IMR-90 (cell line): ENCODE data around the gene NUDT15. TPM values are rescaled to one million over a fixed set of nuclear protein-coding genes. Genes with fewer than 3 reads are reported as not detected.

Experiments used
- ATAC-seq: fragments of 200-7000 bp; cut with Tn5 transposase; 2 replicates; pipeline ENCODE4 v1.9.1; 2020; ENCODE audit warnings: low read depth, mild to moderate bottlenecking, moderate library complexity
- BruUV-seq: library from RNA; stranded (reverse); fragments of 400-500 nt; replicated peaks from 2 replicates; lab custom pipeline; 2021; lab: Mats Ljungman, UMichigan
- CTCF ChIA-PET: fragments of 300-600 bp; formaldehyde crosslinking; extraction: SDS; loops from one replicate; lab custom pipeline; 2021; ENCODE audit warnings: antibody characterized with exemption; lab: Yijun Ruan, JAX
- POLR2A ChIA-PET: fragments of 300-600 bp; sonication (Branson Sonifier 250); formaldehyde crosslinking; loops from one replicate; lab custom pipeline; 2022; ENCODE audit warnings: antibody characterized with exemption; ENCODE audit not compliant: unreplicated experiment; lab: Charles Lee
- DNase-seq: peaks from one replicate; pipeline ENCODE4 v3.0.0; 2013
- H2AFZ ChIP-seq: replicated peaks from 2 replicates; pipeline ENCODE3; 2013; ENCODE audit warnings: low read length, mild to moderate bottlenecking; ENCODE audit not compliant: poor library complexity
- H2AK5ac ChIP-seq: 2 replicates; pipeline ENCODE4 v1.6.1; 2013; ENCODE audit warnings: low read depth, low read length, inconsistent platforms
- H2AK9ac ChIP-seq: replicated peaks from 2 replicates; pipeline ENCODE3; 2013; ENCODE audit warnings: mild to moderate bottlenecking, low read depth, low read length, moderate library complexity; ENCODE audit not compliant: poor library complexity
- H2BK120ac ChIP-seq: 2 replicates; pipeline ENCODE4 v1.6.1; 2013; ENCODE audit warnings: low read depth, low read length, inconsistent platforms
- H2BK15ac ChIP-seq: 3 replicates; pipeline ENCODE4 v1.6.1; 2013; ENCODE audit warnings: low read depth, low read length, inconsistent platforms
- H2BK20ac ChIP-seq: 2 replicates; pipeline ENCODE4 v1.6.1; 2013; ENCODE audit warnings: low read depth, mild to moderate bottlenecking, inconsistent platforms, low read length, moderate library complexity
- H2BK5ac ChIP-seq: 2 replicates; pipeline ENCODE4 v1.6.1; 2013; ENCODE audit warnings: mild to moderate bottlenecking, low read depth, low read length, inconsistent platforms; ENCODE audit not compliant: poor library complexity, severe bottlenecking
- H3K14ac ChIP-seq: replicated peaks from 2 replicates; pipeline ENCODE4 v1.6.1; 2013; ENCODE audit warnings: low read depth, low read length, inconsistent platforms
- H3K18ac ChIP-seq: 2 replicates; pipeline ENCODE4 v1.6.1; 2013; ENCODE audit warnings: low read depth, low read length, control low read depth
- H3K23ac ChIP-seq: 2 replicates; pipeline ENCODE4 v1.6.1; 2013; ENCODE audit warnings: low read depth, low read length, inconsistent platforms
- H3K27ac ChIP-seq: 2 replicates; pipeline ENCODE4 v1.5.1; 2013; ENCODE audit warnings: mild to moderate bottlenecking, control low read depth, low read length; ENCODE audit not compliant: insufficient read depth
- H3K27me3 ChIP-seq: 2 replicates; pipeline ENCODE4 v1.6.1; 2013; ENCODE audit warnings: low read length; ENCODE audit not compliant: control insufficient read depth, insufficient read depth
- H3K36me3 ChIP-seq: 2 replicates; pipeline ENCODE4 v1.6.1; 2013; ENCODE audit warnings: low read length, mixed read lengths; ENCODE audit not compliant: control insufficient read depth, insufficient read depth
- H3K4ac ChIP-seq: 2 replicates; pipeline ENCODE4 v1.6.1; 2013; ENCODE audit warnings: low read depth, low read length, inconsistent platforms
- H3K4me1 ChIP-seq: 2 replicates; pipeline ENCODE4 v1.6.1; 2013; ENCODE audit warnings: low read length, mixed read lengths; ENCODE audit not compliant: control insufficient read depth, insufficient read depth
- H3K4me2 ChIP-seq: 2 replicates; pipeline ENCODE4 v1.6.1; 2013; ENCODE audit warnings: low read depth, mild to moderate bottlenecking, control low read depth, low read length, moderate library complexity
- H3K4me3 ChIP-seq: 2 replicates; pipeline ENCODE4 v1.5.1; 2013; ENCODE audit warnings: low read depth, mild to moderate bottlenecking, control low read depth, low read length, moderate library complexity; ENCODE audit not compliant: insufficient read depth
- H3K56ac ChIP-seq: 2 replicates; pipeline ENCODE4 v1.6.1; 2013; ENCODE audit warnings: low read length, inconsistent platforms; ENCODE audit not compliant: insufficient read depth; ENCODE audit errors: extremely low read depth
- H3K79me1 ChIP-seq, 2 experiments: 2 replicates each; pipeline ENCODE4 v1.6.1; 2013; ENCODE audit warnings: low read length in 2 of 2, inconsistent platforms in 1 of 2, low read depth in 1 of 2
- H3K9ac ChIP-seq: 2 replicates; pipeline ENCODE4 v1.6.1; 2013; ENCODE audit warnings: low read depth, low read length, control low read depth
- H3K9me1 ChIP-seq: 2 replicates; pipeline ENCODE4 v1.6.1; 2013; ENCODE audit warnings: low read length, inconsistent platforms; ENCODE audit not compliant: insufficient read depth
- H3K9me3 ChIP-seq: 2 replicates; pipeline ENCODE4 v1.6.1; 2013; ENCODE audit warnings: low read length; ENCODE audit not compliant: control insufficient read depth, insufficient read depth
- H4K20me1 ChIP-seq: 2 replicates; pipeline ENCODE4 v1.6.1; 2013; ENCODE audit warnings: low read length, inconsistent platforms; ENCODE audit not compliant: insufficient read depth
- H4K5ac ChIP-seq: 2 replicates; pipeline ENCODE4 v1.6.1; 2013; ENCODE audit warnings: mild to moderate bottlenecking, low read depth, low read length, control low read depth
- H4K8ac ChIP-seq, 2 experiments: 2 replicates each; pipeline ENCODE4 v1.6.1; 2013; ENCODE audit warnings: low read depth in 2 of 2, low read length in 2 of 2, control low read depth in 1 of 2, inconsistent platforms in 1 of 2
- H4K91ac ChIP-seq: 2 replicates; pipeline ENCODE4 v1.6.1; 2013; ENCODE audit warnings: low read depth, low read length, inconsistent platforms; ENCODE audit not compliant: insufficient read depth
- BHLHE40 ChIP-seq: fragments of 150-350 bp; IDR thresholded peaks from 2 replicates; pipeline ENCODE4 v1.6.1; 2016; ENCODE audit warnings: mild to moderate bottlenecking, low read depth, low read length
- CEBPB ChIP-seq: IDR thresholded peaks from 2 replicates; pipeline ENCODE4 v1.6.1; 2012; ENCODE audit warnings: low read depth, low read length, improper control_type of control experiment
- CHD1 ChIP-seq: IDR thresholded peaks from 2 replicates; pipeline ENCODE4 v1.6.1; 2012; ENCODE audit warnings: low read depth, low read length, improper control_type of control experiment
- MAFK ChIP-seq: IDR thresholded peaks from 2 replicates; pipeline ENCODE4 v1.6.1; 2012; ENCODE audit warnings: low read depth, low read length, improper control_type of control experiment
- MAZ ChIP-seq: IDR thresholded peaks from 2 replicates; pipeline ENCODE4 v1.6.1; 2012; ENCODE audit warnings: low read depth, mild to moderate bottlenecking, low read length, improper control_type of control experiment, moderate library complexity, borderline replicate concordance
- MXI1 ChIP-seq: IDR thresholded peaks from 2 replicates; pipeline ENCODE4 v1.6.1; 2012; ENCODE audit warnings: low read depth, mild to moderate bottlenecking, low read length, moderate library complexity, borderline replicate concordance
- NFE2L2 ChIP-seq: fragments of 150-350 bp; IDR thresholded peaks from 2 replicates; pipeline ENCODE4 v1.6.1; 2016; ENCODE audit warnings: low read depth, mild to moderate bottlenecking, low read length
- RAD21 ChIP-seq: IDR thresholded peaks from 2 replicates; pipeline ENCODE4 v1.6.1; 2012; ENCODE audit warnings: low read length, improper control_type of control experiment
- RCOR1 ChIP-seq: IDR thresholded peaks from 2 replicates; pipeline ENCODE4 v1.6.1; 2012; ENCODE audit warnings: mild to moderate bottlenecking, low read length, improper control_type of control experiment; ENCODE audit not compliant: insufficient replicate concordance
- RFX5 ChIP-seq: IDR thresholded peaks from 2 replicates; pipeline ENCODE4 v1.8.0; 2012; ENCODE audit warnings: low read depth, mild to moderate bottlenecking, low read length, moderate library complexity
- SMC3 ChIP-seq: fragments of 150-350 bp; IDR thresholded peaks from 2 replicates; pipeline ENCODE4 v1.6.1; 2016; ENCODE audit warnings: low read depth, mild to moderate bottlenecking, antibody characterized with exemption, low read length, moderate library complexity
- WGBS, 2 experiments: methylation state at CpG; one replicate each; pipeline versions ENCODE4 v1.1.5 to v1.1.7; 2013; ENCODE audit warnings: missing lambda C conversion rate in 2 of 2; ENCODE audit not compliant: insufficient read length in 1 of 2; ENCODE audit errors: extremely low coverage in 2 of 2; 5-methylcytosine and 5-hydroxymethylcytosine counted together
- dilution Hi-C: fragments of 300-500 bp; cut with HindIII; formaldehyde crosslinking; loops from one replicate; pipeline ENCODE4 v1.14.3; 2018; ENCODE audit warnings: low sequenced_read_pairs; ENCODE audit not compliant: unreplicated experiment
- in situ Hi-C: fragments of 300-500 bp; cut with MboI; formaldehyde crosslinking; loops from 3 replicates; pipeline ENCODE4 v1.14.3; 2019; ENCODE audit warnings: low sequenced_read_pairs, inconsistent platforms, mixed read lengths
- intact Hi-C: fragments of 100-400 bp; cut with micrococcal nuclease; formaldehyde crosslinking; loops from 2 replicates; pipeline ENCODE4 v1.10.0; 2022
- polyA plus RNA-seq, 3 experiments: library from polyadenylated mRNA; depleted of rRNA; stranded (reverse); fragments of >200 nt; gene quantifications; 2 replicates each; pipeline ENCODE4 v1.2.3, GENCODE V29; 2012; ENCODE audit warnings: low replicate concordance in 1 of 3
- total RNA-seq: library from RNA; depleted of rRNA; stranded (reverse); fragments of >200 nt; gene quantifications from 2 replicates; pipeline ENCODE4 v1.2.3, GENCODE V29; 2012
- TF ChIP-seq, protein P1 (sequence below): conservative IDR thresholded peaks from 2 replicates; pipeline ENCODE4 v1.5.1; 2012; ENCODE audit warnings: mild to moderate bottlenecking, low read depth, low read length, improper control_type of control experiment
- TF ChIP-seq, protein P2 (sequence below): fragments of 150-350 bp; IDR thresholded peaks from 2 replicates; pipeline ENCODE4 v1.6.1; 2016; ENCODE audit warnings: low read depth, mild to moderate bottlenecking, low read length, moderate library complexity, borderline replicate concordance

NUDT15 gene
- total and polyA plus RNA-seq, 2 of the 4 experiments (the other 2 are of a cell fraction): 13.1 to 14.2 TPM

DNA sequence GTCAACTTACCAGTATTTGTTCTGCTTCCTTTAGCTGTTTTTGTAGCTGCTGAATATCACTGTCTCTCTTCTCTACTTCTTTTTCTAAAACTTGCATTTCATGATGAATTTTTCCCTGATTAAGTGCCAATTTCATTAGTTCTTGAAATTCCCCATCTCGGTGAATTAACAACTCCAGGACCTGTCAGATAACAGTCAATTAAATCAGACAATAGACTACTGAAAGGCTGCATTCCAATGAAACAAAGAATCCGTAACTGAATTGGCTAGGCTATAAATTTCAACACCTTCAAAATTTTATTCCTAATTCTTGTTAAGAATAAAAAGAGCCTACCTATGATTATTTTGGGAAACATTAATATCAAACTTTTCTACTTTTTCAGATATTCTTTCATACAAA lies 48.7 kb downstream of the NUDT15 start:
- Histone ChIP-seq H2BK120ac (no peak overlapping the region), H3K9ac (no peak overlapping the region), H3K4me2 (no peak overlapping the region), H3K27ac (no peak overlapping the region), H2BK5ac (no peak overlapping the region), H3K36me3 (peaks cover 6% of the 10 kb centered on the region), H2AFZ (no peak overlapping the region), H3K4me1 (no peaks in the 10 kb centered on the region), H4K91ac (no peak overlapping the region), H3K27me3 (no peaks in the 10 kb centered on the region), H4K8ac (no peak overlapping the region), H3K9me3 (no peaks in the 10 kb centered on the region), H3K4ac (no peak overlapping the region), H3K23ac (no peak overlapping the region), H2BK20ac (no peak overlapping the region), H4K20me1 (peaks cover 7% of the 10 kb centered on the region), H3K18ac (no peak overlapping the region), H3K4me3 (no peak overlapping the region), H3K56ac (no peak overlapping the region), H3K9me1 (no peaks in the 10 kb centered on the region), H3K79me1 (peaks cover 10 to 17% of the 10 kb centered on the region in 2 experiments), H4K5ac (no peak overlapping the region), H2AK9ac (no peak overlapping the region), H2AK5ac (no peak overlapping the region), H3K14ac (no peak overlapping the region), H2BK15ac (no peak overlapping the region)
- BruUV-seq: no TSS peak
- CTCF ChIA-PET: interaction anchor here (1.0 kb wide), 1 partner anchor 9 kb away, joined by 5 read pairs; the partner anchor contains the start of gene MED4
- POLR2A ChIA-PET: no interaction called here
- ATAC-seq: no peak
- in situ Hi-C loops: no loop called here
- dilution Hi-C loops: no loop called here
- WGBS, 2 experiments: no CpG with 5 or more reads among the region's 2 CpGs
- no peak for DNase-seq
- intact Hi-C loops: no loop called here
- TF ChIP-seq CEBPB (no peak), MAFK (no peak), NFE2L2 (no peak), RAD21 (no peak), MAZ (no peak), RCOR1 (no peak), SMC3 (no peak), CHD1 (no peak), BHLHE40 (no peak), RFX5 (no peak), MXI1 (no peak)
- TF ChIP-seq, protein P1, sequence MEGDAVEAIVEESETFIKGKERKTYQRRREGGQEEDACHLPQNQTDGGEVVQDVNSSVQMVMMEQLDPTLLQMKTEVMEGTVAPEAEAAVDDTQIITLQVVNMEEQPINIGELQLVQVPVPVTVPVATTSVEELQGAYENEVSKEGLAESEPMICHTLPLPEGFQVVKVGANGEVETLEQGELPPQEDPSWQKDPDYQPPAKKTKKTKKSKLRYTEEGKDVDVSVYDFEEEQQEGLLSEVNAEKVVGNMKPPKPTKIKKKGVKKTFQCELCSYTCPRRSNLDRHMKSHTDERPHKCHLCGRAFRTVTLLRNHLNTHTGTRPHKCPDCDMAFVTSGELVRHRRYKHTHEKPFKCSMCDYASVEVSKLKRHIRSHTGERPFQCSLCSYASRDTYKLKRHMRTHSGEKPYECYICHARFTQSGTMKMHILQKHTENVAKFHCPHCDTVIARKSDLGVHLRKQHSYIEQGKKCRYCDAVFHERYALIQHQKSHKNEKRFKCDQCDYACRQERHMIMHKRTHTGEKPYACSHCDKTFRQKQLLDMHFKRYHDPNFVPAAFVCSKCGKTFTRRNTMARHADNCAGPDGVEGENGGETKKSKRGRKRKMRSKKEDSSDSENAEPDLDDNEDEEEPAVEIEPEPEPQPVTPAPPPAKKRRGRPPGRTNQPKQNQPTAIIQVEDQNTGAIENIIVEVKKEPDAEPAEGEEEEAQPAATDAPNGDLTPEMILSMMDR: no peak
- TF ChIP-seq, protein P2, sequence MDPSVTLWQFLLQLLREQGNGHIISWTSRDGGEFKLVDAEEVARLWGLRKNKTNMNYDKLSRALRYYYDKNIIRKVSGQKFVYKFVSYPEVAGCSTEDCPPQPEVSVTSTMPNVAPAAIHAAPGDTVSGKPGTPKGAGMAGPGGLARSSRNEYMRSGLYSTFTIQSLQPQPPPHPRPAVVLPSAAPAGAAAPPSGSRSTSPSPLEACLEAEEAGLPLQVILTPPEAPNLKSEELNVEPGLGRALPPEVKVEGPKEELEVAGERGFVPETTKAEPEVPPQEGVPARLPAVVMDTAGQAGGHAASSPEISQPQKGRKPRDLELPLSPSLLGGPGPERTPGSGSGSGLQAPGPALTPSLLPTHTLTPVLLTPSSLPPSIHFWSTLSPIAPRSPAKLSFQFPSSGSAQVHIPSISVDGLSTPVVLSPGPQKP: no peak
